ENCODE data around the gene TPPP3. TPM values are rescaled to one million over a fixed set of nuclear protein-coding genes. Genes with fewer than 3 reads are reported as not detected.

TPPP3 gene
- 3.5 TPM for polyA plus RNA-seq (2013, experiment 1 of 2; ENCODE audit: insufficient read length)
- polyA plus RNA-seq (2013, experiment 2 of 2; ENCODE audit: insufficient read length) = 3.0 TPM

- DNase-seq = peak; percentile 79
Measured at GRCh38 chr16:67393111-67393787, at the start of gene TPPP3. TPPP3 (minus strand) TSS chr16:67393498; CDS start chr16:67391111, 2,387 bp downstream.

GRCh38 chr16:67442581-67443255, 49.4 kb upstream of the TPPP3 start:
- no peak for DNase-seq

- DNase-seq = no peak
Measured at GRCh38 chr16:67441907-67442306, 48.6 kb upstream of the TPPP3 start.

GRCh38 chr16:67441271-67441753, 48.0 kb upstream of the TPPP3 start:
- no peak for DNase-seq

GRCh38 chr16:67438824-67439393, 45.6 kb upstream of the TPPP3 start:
- no peak for DNase-seq

- no peak for DNase-seq
Measured at GRCh38 chr16:67438098-67438791, 44.9 kb upstream of the TPPP3 start.

GRCh38 chr16:67437513-67437912, 44.2 kb upstream of the TPPP3 start:
- DNase-seq = no peak

- DNase-seq = no peak
Measured at GRCh38 chr16:67436640-67437193, 43.4 kb upstream of the TPPP3 start.

GRCh38 chr16:67435758-67436164, 42.5 kb upstream of the TPPP3 start:
- DNase-seq = no peak

- DNase-seq = no peak
Measured at GRCh38 chr16:67433131-67433719, 39.9 kb upstream of the TPPP3 start.

- DNase-seq = no peak
Measured at GRCh38 chr16:67432506-67432890, 39.2 kb upstream of the TPPP3 start.

- no peak for DNase-seq
Measured at GRCh38 chr16:67431775-67432505, 38.6 kb upstream of the TPPP3 start.

- peak; percentile 54 for DNase-seq
Measured at GRCh38 chr16:67430977-67431774, 37.9 kb upstream of the TPPP3 start, which contains the start of gene HSD11B2. HSD11B2 (plus strand) TSS chr16:67431121; CDS start chr16:67431249, 128 bp downstream.

- no peak for DNase-seq
Measured at GRCh38 chr16:67430504-67430976, 37.2 kb upstream of the TPPP3 start.

- DNase-seq = no peak
Measured at GRCh38 chr16:67429799-67430503, 36.7 kb upstream of the TPPP3 start.

GRCh38 chr16:67429053-67429798, 35.9 kb upstream of the TPPP3 start:
- DNase-seq = no peak

- DNase-seq = peak; percentile 52
Measured at GRCh38 chr16:67428146-67428731, 34.9 kb upstream of the TPPP3 start.

GRCh38 chr16:67426950-67427349, 33.7 kb upstream of the TPPP3 start:
- DNase-seq = no peak

GRCh38 chr16:67426022-67426421, 32.7 kb upstream of the TPPP3 start:
- no peak for DNase-seq
